NCI-H146 treated with DMSO at 0.1 percent for 48 hours (cell line): ENCODE measurements around the gene DNAH11.
"Not testable (repeated sequence)": the region's sequence is repeated elsewhere in the genome, so short reads cannot be mapped to it uniquely, and the experiment has no call there.

ENCODE experiments used
- DNase-seq: peaks from one replicate; lab custom pipeline; 2025; ENCODE audit not compliant: unreplicated experiment; lab: John Stamatoyannopoulos, UW

Gene DNAH11

GRCh38 chr7:21704359-21704758 is 161.5 kb downstream of the DNAH11 start:
- DNase-seq = no peak

DNA sequence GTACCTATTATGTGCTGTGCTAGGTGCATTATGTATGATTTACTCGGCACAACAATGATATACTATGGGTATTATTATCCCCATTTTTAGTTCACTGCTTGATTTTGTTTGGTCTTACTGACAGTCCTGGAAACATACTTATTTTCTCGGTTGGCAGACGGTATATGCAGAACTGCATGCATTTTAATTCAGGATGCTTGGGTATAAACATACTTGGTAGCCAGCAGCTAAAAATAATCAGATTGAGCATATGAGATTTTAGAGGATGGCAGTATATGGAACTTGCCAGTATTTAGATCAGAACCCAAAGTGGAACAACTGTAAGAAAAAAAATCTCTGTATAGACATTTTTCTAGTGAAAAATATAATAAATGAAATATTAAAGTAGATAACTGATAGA is 163.3 kb downstream of the DNAH11 start:
- no peak for DNase-seq

DNA sequence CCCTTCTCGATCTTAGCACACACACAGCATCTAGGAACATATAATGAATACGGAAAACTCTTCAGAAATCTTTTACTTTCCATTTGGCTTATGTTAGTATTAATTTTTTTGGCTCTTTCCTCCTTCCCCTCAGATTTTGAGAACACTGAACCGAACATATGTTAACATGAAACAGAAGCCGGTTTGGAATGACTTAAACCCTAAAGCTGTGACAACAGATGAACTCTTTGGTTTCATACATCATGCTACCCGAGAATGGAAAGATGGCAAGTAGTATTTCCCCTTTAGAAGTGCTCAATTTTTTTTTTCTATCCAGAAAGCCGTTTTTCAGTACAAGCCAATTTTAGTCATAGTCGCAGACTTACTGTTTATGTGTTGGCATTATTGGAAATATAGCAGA is 164.7 kb downstream of the DNAH11 start:
- no peak for DNase-seq

GRCh38 chr7:21708096-21708495 is 165.3 kb downstream of the DNAH11 start:
- DNase-seq = no peak

- DNase-seq = no peak
These were observed 174.5 kb downstream of the DNAH11 start for GRCh38 chr7:21717323-21717722.

GRCh38 chr7:21718391-21718790 is 175.6 kb downstream of the DNAH11 start:
- DNase-seq = no peak

- DNase-seq = no peak
These were observed 177.0 kb downstream of the DNAH11 start for GRCh38 chr7:21719846-21720245.

DNA sequence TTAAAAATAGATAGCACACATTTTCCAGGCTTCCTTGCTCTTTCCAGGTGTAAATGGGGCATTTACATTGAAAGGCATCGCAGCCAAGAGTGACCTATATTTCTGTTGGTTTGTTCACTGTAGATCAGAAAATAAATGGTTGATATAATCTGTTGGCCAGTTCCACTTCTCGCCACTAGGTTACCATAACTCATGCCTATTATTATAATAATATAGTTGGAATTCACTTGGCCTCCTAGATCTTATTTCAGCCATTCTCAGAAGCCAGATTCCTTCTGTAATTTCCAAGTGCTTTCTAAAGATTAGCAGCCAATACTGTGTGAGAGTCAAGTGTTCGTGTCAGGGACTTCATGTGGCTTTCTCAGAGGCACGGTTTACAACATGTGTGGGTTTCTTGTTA is 179.5 kb downstream of the DNAH11 start:
- DNase-seq = no peak

GRCh38 chr7:21724562-21724961 is 181.7 kb downstream of the DNAH11 start:
- DNase-seq = no peak

GRCh38 chr7:21730399-21730798 is 187.6 kb downstream of the DNAH11 start:
- no peak for DNase-seq

DNA sequence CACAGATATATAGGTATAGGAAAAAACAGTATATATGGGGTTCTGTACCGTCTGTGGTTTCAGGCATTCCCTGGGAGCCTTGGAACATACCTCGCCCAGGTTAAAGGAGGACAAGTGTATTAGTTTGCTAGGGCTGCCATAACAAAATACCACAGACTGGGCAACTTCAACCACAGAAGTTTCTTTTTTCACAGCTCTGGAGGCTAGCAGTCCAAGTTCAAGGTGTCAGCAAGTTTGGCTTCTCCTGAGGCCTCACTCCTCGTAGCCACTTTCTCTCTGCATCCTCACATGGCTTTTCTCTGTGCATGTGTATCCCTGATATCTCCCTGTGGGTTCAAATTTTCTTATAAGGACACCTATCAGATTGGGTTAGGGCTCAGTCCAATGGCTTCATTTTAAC is 189.1 kb downstream of the DNAH11 start:
- no peak for DNase-seq

- DNase-seq = not testable (repeated sequence)
These were observed 190.1 kb downstream of the DNAH11 start for GRCh38 chr7:21732956-21733355.

GRCh38 chr7:21733837-21734236 is 191.0 kb downstream of the DNAH11 start:
- DNase-seq = no peak

- no peak for DNase-seq
These were observed 200.7 kb downstream of the DNAH11 start for GRCh38 chr7:21743493-21743892.

GRCh38 chr7:21746949-21747348 is 204.1 kb downstream of the DNAH11 start:
- DNase-seq = no peak

DNA sequence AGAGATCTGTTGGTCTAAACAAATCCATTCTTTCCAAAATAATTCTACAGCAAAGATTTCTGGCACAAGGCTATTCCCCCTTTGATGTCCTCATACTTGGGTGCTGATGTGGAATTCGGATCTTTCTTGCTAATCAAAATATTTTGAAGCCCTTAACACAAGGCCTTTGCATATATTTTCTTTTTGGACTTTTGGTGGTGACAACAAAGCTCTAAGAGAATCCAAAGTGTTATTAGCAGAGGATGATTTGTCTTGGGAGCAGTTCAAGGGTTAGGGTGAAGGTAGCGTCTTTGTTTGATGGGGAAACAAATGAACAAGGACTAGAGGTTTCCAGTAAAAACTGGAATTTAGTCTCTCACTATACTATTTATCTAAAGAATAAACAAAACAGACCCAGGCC is 205.0 kb downstream of the DNAH11 start:
- DNase-seq = no peak

DNA sequence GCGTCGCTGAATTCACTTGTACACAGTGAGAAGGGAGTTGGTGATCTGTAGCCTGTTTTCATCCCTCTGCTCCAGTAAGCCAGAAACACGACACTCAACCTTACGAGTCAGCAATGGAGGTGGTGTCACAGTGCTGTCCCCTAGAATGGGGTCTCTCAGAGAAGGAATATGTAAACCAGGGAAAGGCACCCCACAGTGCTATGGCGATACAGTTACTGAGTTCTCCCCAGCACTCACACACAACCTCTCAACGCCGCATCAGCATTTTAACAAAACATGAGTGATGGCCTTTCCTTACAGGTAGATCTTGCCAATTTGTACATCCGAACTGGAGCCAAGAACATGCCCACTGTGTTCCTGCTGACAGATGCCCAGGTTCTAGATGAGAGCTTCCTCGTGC is 206.5 kb downstream of the DNAH11 start:
- DNase-seq = no peak

- no peak for DNase-seq
These were observed 210.2 kb downstream of the DNAH11 start for GRCh38 chr7:21753071-21753470.

- DNase-seq = no peak
These were observed 212.1 kb downstream of the DNAH11 start for GRCh38 chr7:21754963-21755362.

DNA sequence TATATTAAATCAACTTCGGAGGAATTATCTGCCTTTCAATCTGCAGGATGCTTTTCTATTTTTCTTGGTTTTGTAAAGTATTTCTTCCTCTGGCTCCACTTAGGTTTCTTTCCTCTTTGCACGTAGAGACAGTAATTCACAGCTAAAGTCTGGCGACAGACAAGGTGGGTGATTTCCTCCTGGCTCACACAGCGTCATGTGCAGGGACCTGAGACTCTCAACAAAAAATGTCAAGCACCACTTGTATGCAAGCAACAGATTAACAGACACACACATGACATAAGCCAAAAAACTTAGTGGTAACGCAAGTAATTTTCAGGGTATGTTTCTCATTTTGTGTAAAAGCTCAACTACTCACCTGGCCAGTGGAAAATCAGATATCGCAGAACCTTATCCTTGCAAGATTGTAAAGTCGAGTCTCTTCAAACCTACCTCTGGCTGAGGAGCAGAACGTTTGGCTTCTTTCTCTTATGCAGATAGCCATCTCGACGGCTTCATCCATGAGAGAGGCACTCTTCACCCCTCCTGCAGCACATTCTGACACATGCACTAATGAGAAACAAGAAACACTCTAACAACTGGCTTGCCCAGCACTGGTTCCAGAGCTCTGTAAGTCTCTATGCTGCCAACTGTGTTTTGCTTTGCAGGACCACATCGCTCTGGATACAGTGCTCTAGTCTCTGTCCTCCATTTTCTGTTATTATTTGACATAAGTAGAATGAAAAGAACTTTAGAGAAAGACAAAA is 214.9 kb downstream of the DNAH11 start:
- DNase-seq = no peak

- DNase-seq = no peak
These were observed 215.4 kb downstream of the DNAH11 start for GRCh38 chr7:21758286-21758685.

GRCh38 chr7:21762469-21762868 is 219.6 kb downstream of the DNAH11 start:
- no peak for DNase-seq

GRCh38 chr7:21763818-21764217 is 221.0 kb downstream of the DNAH11 start:
- DNase-seq = no peak
